WTC11 (cell line): Measurements from ENCODE around the gene GYPA.
"Not testable (repeated sequence)": the region's sequence is repeated elsewhere in the genome, so short reads cannot be mapped to it uniquely, and the experiment has no call there.

Experiments used
- AR ChIP-seq: fragments of 250-450 bp; sonication (Bioruptor Pico); IDR thresholded peaks from 2 replicates; pipeline ENCODE4 v1.9.0; 2021; ENCODE audit warnings: mild to moderate bottlenecking
- ATF3 ChIP-seq: sonication (generic); formaldehyde crosslinking; conservative IDR thresholded peaks from 2 replicates; pipeline ENCODE4 v1.8.1; 2022; ENCODE audit warnings: mild to moderate bottlenecking, missing genetic modification reagents
- CREM ChIP-seq: sonication (generic); formaldehyde crosslinking; IDR thresholded peaks from 2 replicates; pipeline ENCODE4 v1.8.1; 2022; ENCODE audit warnings: mild to moderate bottlenecking, missing genetic modification reagents, moderate library complexity
- CTCF ChIP-seq: fragments of 200-600 bp; IDR thresholded peaks from 2 replicates; pipeline ENCODE4 v1.8.0; 2022; ENCODE audit warnings: antibody characterized with exemption
- MAX ChIP-seq: sonication (generic); formaldehyde crosslinking; IDR thresholded peaks from 2 replicates; pipeline ENCODE4 v1.8.0; 2022; ENCODE audit warnings: mild to moderate bottlenecking, missing genetic modification reagents
- TEAD4 ChIP-seq: sonication (generic); formaldehyde crosslinking; IDR thresholded peaks from 2 replicates; pipeline ENCODE4 v1.8.0; 2022; ENCODE audit warnings: mild to moderate bottlenecking, missing genetic modification reagents

- TF ChIP-seq CTCF; ATF3 (CRISPR knock-in tag); AR (CRISPR knock-in tag); MAX (CRISPR knock-in tag); CREM (CRISPR knock-in tag); TEAD4: not testable (repeated sequence)
Measured at GRCh38 chr4:144123982-144124635, 16.4 kb downstream of the GYPA start.
